ENCODE measurements around the gene STING1.

DNA sequence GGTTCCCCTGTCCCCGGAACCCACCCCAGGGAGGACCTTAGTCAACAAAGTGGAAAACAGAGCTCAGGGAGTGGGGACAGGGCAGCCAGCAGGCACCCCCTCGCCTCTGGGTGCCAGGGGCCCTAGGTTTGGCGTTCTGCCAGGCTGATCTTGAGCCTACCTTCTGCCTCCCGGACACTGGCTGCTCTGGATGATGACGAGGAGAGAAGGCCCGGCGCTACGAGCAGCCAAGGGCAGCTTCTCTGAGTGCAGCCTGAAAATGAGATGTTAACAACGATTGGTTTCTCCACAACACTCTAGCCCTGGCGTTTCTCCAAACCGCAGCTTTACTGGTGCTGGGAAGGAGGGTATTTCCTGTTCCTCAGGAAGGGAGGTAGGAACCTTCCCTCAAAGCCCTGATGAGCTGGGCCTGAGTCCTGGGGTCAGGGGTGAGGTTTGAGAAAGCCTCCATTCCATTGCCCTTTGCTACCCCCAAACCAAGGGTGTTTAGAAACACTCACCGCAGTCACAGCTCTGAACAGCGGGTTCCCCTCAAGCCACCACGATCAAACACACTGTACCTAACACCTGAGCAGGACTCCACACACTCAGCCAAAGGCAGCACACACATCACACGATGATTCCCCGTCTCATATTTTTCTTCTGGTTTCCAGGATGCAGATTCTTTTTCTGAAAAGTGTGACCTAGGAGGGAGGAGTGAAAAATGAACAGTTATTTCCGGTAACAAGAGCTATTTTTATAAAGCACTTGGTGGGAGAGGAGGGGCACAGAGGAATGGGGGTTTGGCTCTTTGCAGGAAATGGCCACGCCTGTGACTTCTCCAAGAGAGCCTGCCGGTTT, at the start of gene STING1:
- TF ChIP-seq, protein P1, sequence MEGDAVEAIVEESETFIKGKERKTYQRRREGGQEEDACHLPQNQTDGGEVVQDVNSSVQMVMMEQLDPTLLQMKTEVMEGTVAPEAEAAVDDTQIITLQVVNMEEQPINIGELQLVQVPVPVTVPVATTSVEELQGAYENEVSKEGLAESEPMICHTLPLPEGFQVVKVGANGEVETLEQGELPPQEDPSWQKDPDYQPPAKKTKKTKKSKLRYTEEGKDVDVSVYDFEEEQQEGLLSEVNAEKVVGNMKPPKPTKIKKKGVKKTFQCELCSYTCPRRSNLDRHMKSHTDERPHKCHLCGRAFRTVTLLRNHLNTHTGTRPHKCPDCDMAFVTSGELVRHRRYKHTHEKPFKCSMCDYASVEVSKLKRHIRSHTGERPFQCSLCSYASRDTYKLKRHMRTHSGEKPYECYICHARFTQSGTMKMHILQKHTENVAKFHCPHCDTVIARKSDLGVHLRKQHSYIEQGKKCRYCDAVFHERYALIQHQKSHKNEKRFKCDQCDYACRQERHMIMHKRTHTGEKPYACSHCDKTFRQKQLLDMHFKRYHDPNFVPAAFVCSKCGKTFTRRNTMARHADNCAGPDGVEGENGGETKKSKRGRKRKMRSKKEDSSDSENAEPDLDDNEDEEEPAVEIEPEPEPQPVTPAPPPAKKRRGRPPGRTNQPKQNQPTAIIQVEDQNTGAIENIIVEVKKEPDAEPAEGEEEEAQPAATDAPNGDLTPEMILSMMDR (IDR thresholded peaks at IDR 0.05): no peak
- peak in 1 of 2 donors; percentile 25 for TF ChIP-seq POLR2A (IDR thresholded peaks at IDR 0.05)

Measured in heart left ventricle (tissue), 13 donors.